Activated B cell treated with CpG ODN at 0.5 μM for 24 hours (primary cell): Measurements from ENCODE around the gene NRP2. TPM values are rescaled to one million over a fixed set of nuclear protein-coding genes. Genes with fewer than 3 reads are reported as not detected.

Experiments used
- ATAC-seq: fragments of 200-7000 bp; cut with Tn5 transposase; one replicate; pipeline ENCODE4 v1.10.0; 2021; ENCODE audit warnings: low read depth, mild to moderate bottlenecking, moderate library complexity
- CTCF ChIA-PET: fragments of 350-600 bp; sonication (Branson Sonifier 250); formaldehyde crosslinking; loops from one replicate; lab custom pipeline; 2021; ENCODE audit warnings: antibody characterized with exemption; lab: Charles Lee
- POLR2A ChIA-PET: fragments of 350-600 bp; sonication (Branson Sonifier 250); formaldehyde crosslinking; loops from one replicate; lab custom pipeline; 2021; ENCODE audit warnings: antibody characterized with exemption; lab: Charles Lee
- DNase-seq: peaks from one replicate; pipeline ENCODE4 v3.0.0; 2022
- H3K27ac Mint-ChIP-seq: one replicate; pipeline ENCODE4 v1.8.0; 2020; ENCODE audit warnings: mixed read lengths
- H3K27me3 Mint-ChIP-seq: one replicate; pipeline ENCODE4 v1.8.0; 2021; ENCODE audit warnings: mixed read lengths
- H3K36me3 Mint-ChIP-seq: one replicate; pipeline ENCODE4 v1.8.0; 2021; ENCODE audit warnings: low read depth, mixed read lengths
- H3K4me1 Mint-ChIP-seq: one replicate; pipeline ENCODE4 v1.8.0; 2021; ENCODE audit warnings: mixed read lengths
- H3K4me3 Mint-ChIP-seq: one replicate; pipeline ENCODE4 v1.8.0; 2020; ENCODE audit warnings: mild to moderate bottlenecking, mixed read lengths
- H3K9me3 Mint-ChIP-seq: one replicate; pipeline ENCODE4 v1.8.0; 2020; ENCODE audit warnings: mixed read lengths
- CTCF ChIP-seq: fragments of 200-600 bp; IDR thresholded peaks from one replicate; pipeline ENCODE4 v1.8.0; 2022; ENCODE audit warnings: antibody characterized with exemption, mild to moderate bottlenecking
- intact Hi-C: fragments of 100-400 bp; cut with micrococcal nuclease; formaldehyde crosslinking; loops from one replicate; pipeline ENCODE4 v1.15.1; 2024
- total RNA-seq: library from RNA; stranded (reverse); gene quantifications from 2 replicates; pipeline ENCODE4 v1.2.3, GENCODE V29; 2022

Gene NRP2
- total RNA-seq, 1 donor from 2014 or later: 10.2 TPM

DNA sequence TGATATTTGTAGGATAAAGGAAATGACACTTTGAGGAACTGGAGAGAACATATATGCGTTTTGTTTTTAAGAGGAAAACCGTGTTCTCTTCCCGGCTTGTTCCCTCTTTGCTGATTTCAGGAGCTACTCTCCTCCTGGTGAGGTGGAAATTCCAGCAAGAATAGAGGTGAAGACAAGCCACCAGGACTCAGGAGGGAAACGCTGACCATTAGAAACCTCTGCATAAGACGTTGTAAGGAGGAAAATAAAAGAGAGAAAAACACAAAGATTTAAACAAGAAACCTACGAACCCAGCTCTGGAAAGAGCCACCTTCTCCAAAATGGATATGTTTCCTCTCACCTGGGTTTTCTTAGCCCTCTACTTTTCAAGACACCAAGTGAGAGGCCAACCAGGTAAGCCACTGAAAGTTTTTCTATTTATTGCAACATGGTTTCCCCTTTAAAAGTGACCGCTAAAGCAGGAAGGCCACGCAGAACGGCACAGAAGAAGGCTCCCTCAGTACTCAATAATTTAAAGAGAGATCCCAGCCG lies 735 bp downstream of the NRP2 start:
- ATAC-seq: no peak
- peaks cover 46% of the 10 kb centered on the region for H3K27me3 Mint-ChIP-seq
- H3K27ac Mint-ChIP-seq: peak overlapping the region; percentile 30
- intact Hi-C loops: loop anchor here (1.0 to 5.0 kb wide), 5 partner anchors 24 to 264 kb away; no protein-coding TSS in a partner anchor
- peaks cover 59% of the 10 kb centered on the region for H3K4me1 Mint-ChIP-seq
- no peaks in the 10 kb centered on the region for H3K9me3 Mint-ChIP-seq
- CTCF ChIA-PET: interaction anchor here (3.0 kb wide), 1 partner anchor 24 kb away, joined by 16 read pairs; no protein-coding TSS in a partner anchor
- peak overlapping the region; percentile 90 for H3K4me3 Mint-ChIP-seq
- no peak for DNase-seq
- POLR2A ChIA-PET: interaction anchor here (2.0 to 6.2 kb wide), 3 partner anchors 19 to 31 kb away, joined by 5 to 72 read pairs (median 21); no protein-coding TSS in a partner anchor
- no peaks in the 10 kb centered on the region for H3K36me3 Mint-ChIP-seq
- TF ChIP-seq CTCF: no peak

DNA sequence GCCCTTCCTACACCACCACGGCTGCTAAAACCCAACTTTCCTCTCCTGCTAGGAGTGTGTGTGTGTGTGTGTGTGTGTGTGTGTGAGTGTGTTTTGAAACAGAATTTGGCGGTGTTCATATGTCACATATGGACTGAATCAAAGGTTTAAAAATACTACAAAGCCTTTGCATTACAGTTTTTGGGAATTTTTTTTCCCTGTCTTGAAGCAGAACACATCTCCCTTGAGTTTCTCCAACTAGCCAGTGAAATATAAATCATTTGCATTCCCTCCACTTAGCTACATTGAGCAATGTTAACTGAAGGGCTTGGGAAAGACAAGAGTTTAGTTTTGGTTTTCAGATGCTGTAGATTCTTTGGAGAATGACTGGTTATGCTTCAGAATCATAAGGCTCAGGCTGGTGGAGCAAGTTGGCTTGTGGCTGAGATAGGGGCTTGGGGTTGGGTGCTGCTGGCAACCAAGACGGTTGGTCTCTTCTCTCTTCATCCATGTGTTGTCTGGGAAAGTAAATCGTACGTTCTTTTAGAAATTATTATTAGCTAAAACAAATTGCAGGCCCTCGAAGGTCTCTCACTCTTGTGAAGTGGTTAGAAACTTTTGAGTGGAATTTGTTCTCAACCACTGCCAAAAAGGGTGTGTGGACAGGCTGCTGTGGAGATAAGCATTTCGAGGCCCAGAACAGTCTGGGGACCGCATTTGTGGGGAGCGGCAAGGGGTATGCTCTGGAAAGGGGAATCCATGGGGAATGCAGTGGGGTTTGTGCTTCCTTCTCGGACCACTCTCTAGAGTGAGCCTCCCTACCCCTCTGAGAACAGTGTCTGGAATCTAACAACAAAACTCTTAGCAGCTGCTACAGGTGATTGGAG lies 1.4 kb downstream of the NRP2 start:
- ATAC-seq: no peak
- ChIA-PET CTCF (interaction anchor here (1.4 kb wide), 1 partner anchor 8 kb away, joined by 5 read pairs; no protein-coding TSS in a partner anchor), POLR2A (interaction anchor here (2.0 to 6.2 kb wide), 3 partner anchors 18 to 30 kb away, joined by 5 to 72 read pairs (median 21); no protein-coding TSS in a partner anchor)
- TF ChIP-seq CTCF: no peak
- H3K9me3 Mint-ChIP-seq: no peaks in the 10 kb centered on the region
- peaks cover 44% of the 10 kb centered on the region for H3K27me3 Mint-ChIP-seq
- no peak for DNase-seq
- peak overlapping the region; percentile 90 for H3K4me3 Mint-ChIP-seq
- peaks cover 59% of the 10 kb centered on the region for H3K4me1 Mint-ChIP-seq
- intact Hi-C loops: loop anchor here (2.0 to 5.0 kb wide), 4 partner anchors 83 to 403 kb away; partner anchors contain the start of gene INO80D
- H3K27ac Mint-ChIP-seq: peak overlapping the region; percentile 42
- no peaks in the 10 kb centered on the region for H3K36me3 Mint-ChIP-seq

DNA sequence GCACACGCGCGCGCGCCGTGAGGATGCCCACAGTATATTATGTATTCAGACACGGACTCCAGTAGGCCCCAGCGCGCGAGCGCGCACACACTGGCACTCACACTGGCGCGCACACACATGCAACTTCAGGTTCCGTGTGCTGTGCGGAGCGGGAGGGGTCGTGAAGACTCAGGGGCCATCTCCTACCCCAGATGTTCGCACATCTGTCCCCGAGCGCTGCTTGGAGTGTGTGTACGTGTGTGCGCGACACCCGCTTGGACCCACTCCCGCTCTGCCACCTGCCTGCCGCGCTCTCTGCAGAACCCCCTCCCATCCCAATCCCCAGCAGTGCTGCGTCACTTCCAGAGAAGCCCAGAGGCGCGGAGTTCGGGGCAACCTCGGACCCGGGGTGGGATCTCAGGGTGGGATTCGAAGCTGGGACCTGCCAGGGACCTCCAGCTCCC lies 2.6 kb downstream of the NRP2 start:
- DNase-seq (no peak), ATAC-seq (no peak)
- ChIA-PET POLR2A (interaction anchor here (0.6 to 6.2 kb wide), 6 partner anchors 13 to 976 kb away, joined by 3 to 72 read pairs (median 4); no protein-coding TSS in a partner anchor), CTCF (interaction anchor here (1.4 to 1.5 kb wide), 2 partner anchors 9 to 22 kb away, joined by 4 to 5 read pairs; no protein-coding TSS in a partner anchor)
- TF ChIP-seq CTCF: no peak
- no peaks in the 10 kb centered on the region for H3K9me3 Mint-ChIP-seq
- peaks cover 59% of the 10 kb centered on the region for H3K4me1 Mint-ChIP-seq
- H3K27me3 Mint-ChIP-seq: peaks cover 40% of the 10 kb centered on the region
- no peak overlapping the region for H3K27ac Mint-ChIP-seq
- peak overlapping the region; percentile 90 for H3K4me3 Mint-ChIP-seq
- no peaks in the 10 kb centered on the region for H3K36me3 Mint-ChIP-seq
- intact Hi-C loops: loop anchor here (1.0 to 5.0 kb wide), 5 partner anchors 9 to 402 kb away; partner anchors contain the start of gene INO80D

- no peaks in the 10 kb centered on the region for H3K36me3 Mint-ChIP-seq
- ATAC-seq (no peak), DNase-seq (peak; percentile 29)
- H3K9me3 Mint-ChIP-seq: no peaks in the 10 kb centered on the region
- no peak for TF ChIP-seq CTCF
- ChIA-PET POLR2A (interaction anchor here (0.6 to 6.2 kb wide), 5 partner anchors 20 to 145 kb away, joined by 3 to 72 read pairs (median 6); no protein-coding TSS in a partner anchor), CTCF (interaction anchor here (1.4 to 1.5 kb wide), 2 partner anchors 10 to 21 kb away, joined by 4 to 5 read pairs; no protein-coding TSS in a partner anchor)
- H3K27me3 Mint-ChIP-seq: peaks cover 37% of the 10 kb centered on the region
- H3K27ac Mint-ChIP-seq: peak overlapping the region; percentile 61
- intact Hi-C loops: loop anchor here (1.0 to 2.0 kb wide), 3 partner anchors 9 to 401 kb away; partner anchors contain the start of gene INO80D
- peak overlapping the region; percentile 90 for H3K4me3 Mint-ChIP-seq
- H3K4me1 Mint-ChIP-seq: peaks cover 53% of the 10 kb centered on the region
These were observed 3.2 kb downstream of the NRP2 start for GRCh38 chr2:205685314-205686055.
